Measurements from ENCODE around the gene FCER1G.

The FCER1G gene

DNA sequence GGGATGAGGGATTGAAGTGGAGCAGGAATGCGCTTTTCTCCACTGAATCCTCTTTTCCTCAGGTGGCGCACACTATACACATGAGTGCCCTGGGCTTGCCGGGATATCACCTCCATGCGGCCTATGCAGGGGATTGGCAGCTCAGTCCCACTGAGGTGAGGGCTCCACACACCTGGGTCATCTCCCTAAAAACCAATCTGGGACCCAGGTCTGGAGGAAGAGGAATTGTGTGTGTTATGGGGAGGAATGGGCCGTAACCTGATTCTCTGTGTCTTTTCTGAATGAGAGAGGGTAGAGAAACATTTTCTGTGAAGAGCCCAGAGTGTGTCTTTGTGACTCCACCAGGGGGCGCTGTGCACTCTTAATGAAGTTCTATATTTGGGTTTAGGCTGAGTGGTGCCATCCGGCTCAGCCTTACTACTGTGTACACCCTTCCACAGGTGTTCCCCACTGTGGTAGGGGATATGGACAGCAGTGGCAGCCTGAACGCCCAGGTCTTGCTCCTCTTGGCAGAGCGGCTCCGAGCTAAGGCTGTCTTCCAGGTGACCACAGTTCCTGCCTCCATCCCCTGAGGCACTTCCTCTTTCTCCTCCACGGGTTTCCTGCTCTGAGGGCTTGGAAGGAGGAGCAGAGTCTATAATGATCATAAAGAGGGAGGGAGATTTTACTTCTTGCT is 12.2 kb downstream of the FCER1G start:
- peaks cover 24% of the 10 kb centered on the region for H3K4me1 Mint-ChIP-seq
- H3K27ac Mint-ChIP-seq = peak overlapping the region; percentile 8 to 55 (median 23)
- no peaks in the 10 kb centered on the region for H3K9me3 Mint-ChIP-seq
- peaks cover 4% of the 10 kb centered on the region for H3K27me3 Mint-ChIP-seq (ENCODE audit: low read depth)
- H3K4me3 Mint-ChIP-seq = peak overlapping the region; percentile 94 to 100 (median 96)
- peaks cover 10% of the 10 kb centered on the region for H3K36me3 Mint-ChIP-seq (ENCODE audit: low read depth)
- TF ChIP-seq, protein P1, sequence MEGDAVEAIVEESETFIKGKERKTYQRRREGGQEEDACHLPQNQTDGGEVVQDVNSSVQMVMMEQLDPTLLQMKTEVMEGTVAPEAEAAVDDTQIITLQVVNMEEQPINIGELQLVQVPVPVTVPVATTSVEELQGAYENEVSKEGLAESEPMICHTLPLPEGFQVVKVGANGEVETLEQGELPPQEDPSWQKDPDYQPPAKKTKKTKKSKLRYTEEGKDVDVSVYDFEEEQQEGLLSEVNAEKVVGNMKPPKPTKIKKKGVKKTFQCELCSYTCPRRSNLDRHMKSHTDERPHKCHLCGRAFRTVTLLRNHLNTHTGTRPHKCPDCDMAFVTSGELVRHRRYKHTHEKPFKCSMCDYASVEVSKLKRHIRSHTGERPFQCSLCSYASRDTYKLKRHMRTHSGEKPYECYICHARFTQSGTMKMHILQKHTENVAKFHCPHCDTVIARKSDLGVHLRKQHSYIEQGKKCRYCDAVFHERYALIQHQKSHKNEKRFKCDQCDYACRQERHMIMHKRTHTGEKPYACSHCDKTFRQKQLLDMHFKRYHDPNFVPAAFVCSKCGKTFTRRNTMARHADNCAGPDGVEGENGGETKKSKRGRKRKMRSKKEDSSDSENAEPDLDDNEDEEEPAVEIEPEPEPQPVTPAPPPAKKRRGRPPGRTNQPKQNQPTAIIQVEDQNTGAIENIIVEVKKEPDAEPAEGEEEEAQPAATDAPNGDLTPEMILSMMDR (IDR thresholded peaks at IDR 0.05; ENCODE audit: unreplicated experiment in 3 of 3) = peak; percentile 79 to 89 (median 87)

DNA sequence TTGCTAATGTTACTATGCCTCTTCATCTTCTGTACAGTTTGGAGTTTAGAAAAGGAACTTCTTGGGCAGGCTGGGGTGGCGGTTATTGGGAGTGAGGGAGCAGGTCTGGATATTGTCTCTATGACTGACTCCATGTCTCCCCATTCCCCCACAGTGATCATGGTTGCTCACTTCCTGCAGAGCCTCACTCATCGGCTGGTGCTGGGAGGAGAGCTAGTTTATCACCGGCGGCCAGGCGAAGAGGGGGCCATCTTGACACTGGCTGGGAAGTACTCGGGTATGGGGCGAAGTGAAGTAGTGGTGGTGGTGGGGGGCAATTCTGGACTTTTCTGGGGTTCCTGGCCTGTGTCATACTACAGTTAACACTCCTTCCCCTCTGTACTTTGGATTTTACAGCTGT is 12.9 kb downstream of the FCER1G start:
- Mint-ChIP-seq H3K27ac (no peak overlapping the region), H3K4me3 (peak overlapping the region; percentile 12 to 94 (median 58)), H3K27me3 (ENCODE audit: low read depth) (peaks cover 4% of the 10 kb centered on the region), H3K4me1 (peaks cover 24% of the 10 kb centered on the region), H3K36me3 (ENCODE audit: low read depth) (peaks cover 10% of the 10 kb centered on the region), H3K9me3 (no peaks in the 10 kb centered on the region)
- TF ChIP-seq, protein P1 (IDR thresholded peaks at IDR 0.05; ENCODE audit: unreplicated experiment in 3 of 3) = no peak

DNA sequence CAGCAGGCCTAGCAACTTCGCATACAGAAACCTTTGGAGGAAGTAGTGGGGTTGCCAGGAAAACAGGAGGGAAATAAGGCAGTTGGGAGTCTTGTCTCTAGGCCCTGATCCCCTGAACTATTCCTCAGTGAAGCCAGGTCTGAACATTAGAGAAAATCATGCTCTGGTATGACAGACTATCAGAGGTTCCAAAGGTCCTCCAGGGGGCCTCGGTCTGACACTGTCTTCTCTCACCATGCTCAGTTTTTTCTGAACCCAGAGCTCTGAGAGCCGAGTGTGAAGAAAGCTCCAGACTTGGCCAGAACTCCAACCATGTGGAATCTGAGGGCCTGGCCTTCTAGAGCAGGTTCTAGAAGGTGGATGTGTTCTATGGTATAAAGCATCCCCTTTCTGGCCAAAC is 14.8 kb downstream of the FCER1G start:
- Mint-ChIP-seq H3K4me3 (no peak overlapping the region), H3K27me3 (ENCODE audit: low read depth) (no peaks in the 10 kb centered on the region), H3K4me1 (peaks cover 24% of the 10 kb centered on the region), H3K27ac (no peak overlapping the region), H3K9me3 (no peaks in the 10 kb centered on the region), H3K36me3 (ENCODE audit: low read depth) (peaks cover 10% of the 10 kb centered on the region)
- TF ChIP-seq, protein P1 (IDR thresholded peaks at IDR 0.05; ENCODE audit: unreplicated experiment in 3 of 3) = no peak

DNA sequence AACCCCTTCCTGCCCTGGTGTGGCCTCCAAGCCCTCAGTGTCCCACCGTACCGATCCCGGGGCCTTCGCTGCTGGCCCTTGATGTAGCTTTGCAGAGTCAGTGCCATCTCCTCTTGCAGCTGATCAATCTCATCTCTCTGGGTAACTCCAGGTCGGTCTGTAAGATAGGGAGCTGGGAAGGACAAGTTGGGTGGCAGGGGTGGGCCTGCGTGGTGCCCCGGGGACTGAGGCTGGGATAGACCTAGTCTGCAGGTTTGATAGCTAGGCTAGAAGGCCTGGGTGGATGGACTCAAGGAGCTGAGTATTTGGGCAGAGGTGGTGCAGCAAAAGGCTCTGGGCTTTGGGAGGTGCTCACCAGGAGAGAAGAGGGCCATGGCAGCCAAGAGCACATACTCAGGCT is 15.7 kb downstream of the FCER1G start:
- Mint-ChIP-seq H3K9me3 (no peaks in the 10 kb centered on the region), H3K36me3 (ENCODE audit: low read depth) (peaks cover 10% of the 10 kb centered on the region), H3K4me1 (peaks cover 18% of the 10 kb centered on the region), H3K27ac (no peak overlapping the region), H3K27me3 (ENCODE audit: low read depth) (no peaks in the 10 kb centered on the region), H3K4me3 (no peak overlapping the region)
- TF ChIP-seq, protein P1 (IDR thresholded peaks at IDR 0.05; ENCODE audit: unreplicated experiment in 3 of 3) = no peak

- Mint-ChIP-seq H3K4me1 (no peaks in the 10 kb centered on the region), H3K4me3 (no peak overlapping the region), H3K27me3 (ENCODE audit: low read depth) (no peaks in the 10 kb centered on the region), H3K36me3 (ENCODE audit: low read depth) (peaks cover 7% of the 10 kb centered on the region), H3K9me3 (no peaks in the 10 kb centered on the region), H3K27ac (no peak overlapping the region)
- TF ChIP-seq, protein P1 (IDR thresholded peaks at IDR 0.05; ENCODE audit: unreplicated experiment in 3 of 3) = no peak
These were observed 18.0 kb downstream of the FCER1G start for GRCh38 chr1:161233102-161233501.
